D341Med (cell line): ENCODE measurements around the gene INCENP.
"Not testable (repeated sequence)": the region's sequence is repeated elsewhere in the genome, so short reads cannot be mapped to it uniquely, and the experiment has no call there.

Experiments
- DNase-seq: peaks from one replicate; pipeline ENCODE4 v3.0.0; 2012; ENCODE audit warnings: low spot score

The INCENP gene

GRCh38 chr11:62123669-62124185 lies at the start of gene INCENP:
Gene INCENP (plus strand): TSS chr11:62124011. CDS start chr11:62128162, 4,151 bp downstream.
- DNase-seq: peak; percentile 94

- DNase-seq: no peak
Observed at GRCh38 chr11:62075438-62075837, 48.4 kb upstream of the INCENP start.

GRCh38 chr11:62077132-62077531 lies 46.7 kb upstream of the INCENP start:
- no peak for DNase-seq

GRCh38 chr11:62081378-62082291 lies 42.2 kb upstream of the INCENP start:
- peak; percentile 85 for DNase-seq

- no peak for DNase-seq
Observed at GRCh38 chr11:62082292-62082657, 41.5 kb upstream of the INCENP start.

GRCh38 chr11:62084801-62085200 lies 39.0 kb upstream of the INCENP start:
- not testable (repeated sequence) for DNase-seq

- DNase-seq: no peak
Observed at GRCh38 chr11:62087694-62088093, 36.1 kb upstream of the INCENP start.

GRCh38 chr11:62088331-62088933 lies 35.4 kb upstream of the INCENP start:
- DNase-seq: no peak

- no peak for DNase-seq
Observed at GRCh38 chr11:62103141-62103540, 20.7 kb upstream of the INCENP start.

GRCh38 chr11:62103986-62104385 lies 19.8 kb upstream of the INCENP start:
- DNase-seq: no peak

- no peak for DNase-seq
Observed at GRCh38 chr11:62104816-62105653, 18.8 kb upstream of the INCENP start.

- DNase-seq: no peak
Observed at GRCh38 chr11:62105667-62106191, 18.1 kb upstream of the INCENP start.

GRCh38 chr11:62108017-62108750 lies 15.6 kb upstream of the INCENP start:
- DNase-seq: peak; percentile 66

- no peak for DNase-seq
Observed at GRCh38 chr11:62108971-62109404, 14.8 kb upstream of the INCENP start.

- DNase-seq: no peak
Observed at GRCh38 chr11:62115085-62115694, 8.6 kb upstream of the INCENP start.

- no peak for DNase-seq
Observed at GRCh38 chr11:62116451-62116850, 7.4 kb upstream of the INCENP start.

GRCh38 chr11:62119569-62119968 lies 4.2 kb upstream of the INCENP start:
- no peak for DNase-seq

- no peak for DNase-seq
Observed at GRCh38 chr11:62120001-62120400, 3.8 kb upstream of the INCENP start.

- no peak for DNase-seq
Observed at GRCh38 chr11:62120431-62120830, 3.4 kb upstream of the INCENP start.

GRCh38 chr11:62122076-62122475 lies 1.7 kb upstream of the INCENP start:
- no peak for DNase-seq
